Colon (tissue), 2 donors: Measurements from ENCODE around the gene ZFYVE26.
"Not testable (repeated sequence)": the region's sequence is repeated elsewhere in the genome, so short reads cannot be mapped to it uniquely, and the experiment has no call there.

Experiments
- FAIRE-seq: peaks from 2 replicates; lab custom pipeline; 2012; peaks lifted over from hg19 to GRCh38; lab: Jason Lieb, UNC
- donor health status: control.
- donor health status: control.

Gene ZFYVE26

DNA sequence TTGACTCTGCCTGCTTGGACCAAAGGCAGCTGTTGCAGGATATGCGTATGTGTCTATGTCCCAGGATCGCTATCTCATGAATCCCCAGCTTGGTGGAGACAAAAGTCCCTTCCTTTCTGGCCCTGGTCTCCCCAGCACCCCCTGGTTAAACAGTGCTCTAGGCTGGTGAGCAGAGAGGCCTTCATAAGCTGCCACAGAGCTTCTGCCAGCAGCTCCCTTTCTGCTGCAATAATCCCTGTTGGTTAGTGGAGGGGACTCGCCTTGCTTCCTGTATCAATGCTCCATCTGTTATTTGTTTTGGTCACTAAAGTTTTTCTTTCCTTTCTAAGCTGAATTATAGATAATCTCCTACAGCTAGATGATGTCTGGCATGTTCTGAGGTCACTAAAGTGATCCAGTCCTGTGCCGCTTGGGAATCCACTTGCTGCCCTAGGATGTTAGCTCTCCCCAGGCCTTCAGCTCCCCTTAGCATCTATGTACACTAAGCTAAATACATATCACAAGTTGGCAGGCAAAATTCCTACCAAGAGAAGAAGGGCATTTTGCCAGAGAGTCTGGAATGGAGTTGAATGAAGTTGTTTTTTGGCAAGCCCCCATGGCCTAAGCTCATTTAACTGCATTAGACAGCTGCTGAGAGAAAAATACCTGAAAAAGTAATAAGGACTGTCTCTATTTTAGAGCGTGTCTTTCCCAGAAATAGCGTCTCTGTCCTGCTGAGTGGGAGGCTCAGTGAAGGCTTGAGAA lies 66.9 kb downstream of the ZFYVE26 start:
- FAIRE-seq = no peak

- FAIRE-seq = no peak
These were observed 68.1 kb downstream of the ZFYVE26 start for GRCh38 chr14:67748312-67748711.

DNA sequence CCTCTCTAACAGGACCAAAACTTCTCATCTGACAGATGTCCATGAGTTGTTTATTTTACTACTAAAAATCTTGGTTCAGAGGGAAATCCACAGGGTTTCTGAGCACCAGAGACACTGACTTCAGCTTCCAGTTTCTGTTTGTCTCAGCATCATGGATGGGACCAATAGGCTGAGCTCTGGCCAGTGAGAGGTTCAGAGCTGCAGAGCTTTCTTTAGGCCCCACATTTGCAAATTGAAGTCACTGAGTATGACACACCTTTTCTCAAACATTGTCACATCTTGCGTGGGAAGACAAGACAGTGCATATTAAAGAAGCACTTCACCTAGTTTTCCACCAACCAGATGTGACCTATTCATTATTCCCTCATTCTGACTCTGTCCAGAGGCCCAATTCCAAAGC lies 69.5 kb downstream of the ZFYVE26 start:
- no peak for FAIRE-seq

DNA sequence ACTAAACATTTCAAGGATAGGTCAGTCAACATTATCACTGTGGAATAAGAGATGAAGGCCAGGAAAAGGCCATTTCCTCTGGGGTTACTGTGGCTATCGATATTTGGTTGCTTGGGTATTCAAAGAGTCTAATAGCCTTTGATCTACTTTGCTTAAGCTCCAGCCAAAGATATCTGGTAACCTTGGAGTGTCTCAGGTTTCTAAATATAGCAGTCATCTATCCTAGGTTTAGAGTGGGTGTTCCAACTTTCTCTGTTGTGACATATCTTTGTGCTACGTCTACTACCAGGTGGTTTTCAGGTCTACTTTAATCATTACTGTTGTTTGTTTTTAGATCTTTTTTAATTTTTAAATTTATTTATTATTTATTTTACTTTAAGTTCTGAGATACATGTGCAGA lies 72.3 kb downstream of the ZFYVE26 start:
- no peak for FAIRE-seq

GRCh38 chr14:67738740-67739504 lies 77.5 kb downstream of the ZFYVE26 start:
- FAIRE-seq = no peak

DNA sequence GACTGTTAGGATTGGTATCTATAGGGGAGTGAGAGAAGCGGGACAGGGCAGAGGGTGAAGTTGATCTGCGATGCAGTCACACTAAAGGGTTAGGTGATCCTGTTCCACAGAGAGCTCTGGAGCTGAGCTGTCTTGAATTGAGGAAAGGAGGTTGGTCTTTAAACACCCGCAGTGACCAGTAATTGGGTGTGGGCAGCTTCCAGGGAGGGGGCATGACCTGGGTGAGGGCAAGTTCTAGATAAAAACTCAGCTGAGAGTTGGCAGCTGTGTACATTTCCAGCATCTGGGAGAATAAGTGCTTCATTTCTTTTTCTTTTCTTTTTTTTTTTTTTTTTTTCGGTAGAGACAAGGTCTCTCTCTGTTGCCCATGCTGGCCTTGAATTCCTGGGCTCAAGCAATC lies 79.6 kb downstream of the ZFYVE26 start:
- FAIRE-seq = no peak

- no peak for FAIRE-seq
These were observed 80.8 kb downstream of the ZFYVE26 start for GRCh38 chr14:67735336-67736147.

- FAIRE-seq = no peak
These were observed 81.7 kb downstream of the ZFYVE26 start for GRCh38 chr14:67734675-67735074.

- no peak for FAIRE-seq
These were observed 82.8 kb downstream of the ZFYVE26 start for GRCh38 chr14:67733616-67734015.

DNA sequence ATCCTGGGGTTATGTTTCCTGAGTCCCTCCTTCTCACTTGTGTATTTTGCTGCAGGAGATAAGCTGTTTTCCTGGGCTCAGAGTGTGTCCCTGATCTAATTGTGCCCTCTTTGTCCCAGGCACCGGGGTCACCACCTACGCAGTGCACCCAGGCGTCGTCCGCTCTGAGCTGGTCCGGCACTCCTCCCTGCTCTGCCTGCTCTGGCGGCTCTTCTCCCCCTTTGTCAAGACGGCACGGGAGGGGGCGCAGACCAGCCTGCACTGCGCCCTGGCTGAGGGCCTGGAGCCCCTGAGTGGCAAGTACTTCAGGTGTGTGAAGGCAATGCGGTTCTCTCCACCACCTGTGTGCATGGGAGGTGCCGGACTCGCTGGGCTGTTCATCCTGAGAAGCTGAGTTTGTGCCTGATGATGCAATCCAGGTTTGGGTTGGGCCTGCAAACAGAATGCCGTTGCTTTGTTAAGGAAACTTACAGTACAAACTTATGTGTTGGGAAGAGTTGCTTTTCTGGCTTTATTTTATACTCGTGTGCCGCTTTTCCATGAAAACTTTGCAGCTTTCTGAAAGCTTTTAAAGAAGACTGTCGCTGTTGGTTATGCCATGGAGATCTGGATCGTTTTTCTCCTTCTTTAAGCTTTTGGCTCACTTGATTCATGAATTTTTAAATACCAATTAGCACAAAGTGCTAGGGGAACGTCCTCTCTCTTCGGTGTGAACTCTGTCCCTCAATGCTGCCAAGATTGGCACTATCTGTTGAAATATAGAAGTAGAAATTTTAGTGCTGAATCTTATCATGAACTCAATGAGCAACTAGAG lies 87.1 kb downstream of the ZFYVE26 start:
- FAIRE-seq = no peak

DNA sequence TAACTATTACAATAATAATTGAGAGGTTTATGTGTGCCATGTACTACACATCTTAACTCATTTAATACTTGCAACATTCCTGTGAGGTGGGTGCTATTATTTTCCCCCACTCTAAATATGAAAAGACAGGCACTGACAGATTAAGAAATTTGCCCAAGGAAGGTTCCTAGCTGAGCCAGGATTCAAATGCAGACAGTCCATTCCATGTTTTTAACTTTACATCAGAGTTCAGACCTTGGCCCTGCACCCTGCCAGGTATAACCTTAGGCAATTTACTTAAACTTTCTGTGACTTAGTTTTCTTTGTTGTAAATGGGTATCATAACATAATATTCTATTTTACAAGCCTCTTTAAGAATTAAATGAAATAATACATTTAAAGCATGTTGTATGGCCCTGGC lies 88.1 kb downstream of the ZFYVE26 start:
- FAIRE-seq = no peak

- no peak for FAIRE-seq
These were observed 89.0 kb downstream of the ZFYVE26 start for GRCh38 chr14:67727361-67727760.

DNA sequence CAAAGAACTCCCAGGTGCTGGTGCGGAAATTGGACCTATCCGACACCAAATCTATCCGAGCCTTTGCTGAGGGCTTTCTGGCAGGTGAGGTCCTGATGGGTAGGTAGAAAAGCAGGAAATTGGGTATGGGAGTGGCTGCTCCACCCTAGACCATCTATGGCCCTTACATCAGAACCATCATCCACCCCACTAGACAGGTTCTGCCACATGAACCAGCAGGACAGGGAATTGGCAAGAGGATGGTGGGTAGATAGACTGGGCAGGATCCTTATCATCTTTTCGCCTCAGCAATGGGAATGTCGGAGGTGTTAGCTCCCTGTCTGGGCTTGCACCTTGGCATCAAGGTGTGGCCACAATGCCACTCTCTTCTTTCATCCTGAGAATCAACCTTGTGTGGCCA lies 91.2 kb downstream of the ZFYVE26 start:
- FAIRE-seq = no peak

GRCh38 chr14:67722293-67722692 lies 94.1 kb downstream of the ZFYVE26 start:
- FAIRE-seq = no peak

DNA sequence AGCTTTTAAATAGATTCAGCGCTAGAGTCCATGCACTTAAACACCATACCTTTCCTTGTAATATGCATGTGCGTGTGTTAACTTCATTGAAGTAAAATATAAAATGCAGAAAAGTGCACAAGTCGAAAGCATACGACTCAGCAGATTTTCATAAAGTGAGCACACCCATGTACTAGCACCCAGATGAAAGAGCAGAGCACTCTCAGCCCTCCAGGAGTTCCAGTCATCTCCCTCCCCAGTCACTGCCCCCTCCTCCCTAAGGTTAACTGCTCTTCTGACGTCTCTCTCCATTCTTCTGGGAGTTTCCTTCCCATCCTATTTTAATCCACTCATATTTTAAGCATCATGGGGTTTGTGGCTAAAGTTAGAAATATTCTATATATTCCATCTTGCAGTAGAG lies 94.5 kb downstream of the ZFYVE26 start:
- no peak for FAIRE-seq

DNA sequence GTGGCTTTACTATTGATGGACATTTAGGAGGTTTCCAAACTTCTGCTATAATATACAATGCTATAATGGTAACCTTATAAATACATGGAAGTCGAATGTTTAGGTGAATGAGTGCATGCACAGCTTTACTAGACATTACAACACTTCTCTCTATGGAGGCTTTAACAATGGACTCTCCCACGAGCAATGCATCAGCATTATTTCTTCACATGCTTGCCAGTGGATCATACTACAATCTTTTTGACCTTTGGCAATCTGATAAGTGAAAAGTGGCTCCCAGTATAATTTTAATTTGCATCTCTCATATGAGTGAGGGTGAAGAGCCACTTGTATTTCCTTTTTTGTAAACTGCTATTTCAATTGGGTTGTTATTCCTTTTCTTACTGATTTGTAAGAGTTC lies 96.5 kb downstream of the ZFYVE26 start:
- FAIRE-seq = no peak

DNA sequence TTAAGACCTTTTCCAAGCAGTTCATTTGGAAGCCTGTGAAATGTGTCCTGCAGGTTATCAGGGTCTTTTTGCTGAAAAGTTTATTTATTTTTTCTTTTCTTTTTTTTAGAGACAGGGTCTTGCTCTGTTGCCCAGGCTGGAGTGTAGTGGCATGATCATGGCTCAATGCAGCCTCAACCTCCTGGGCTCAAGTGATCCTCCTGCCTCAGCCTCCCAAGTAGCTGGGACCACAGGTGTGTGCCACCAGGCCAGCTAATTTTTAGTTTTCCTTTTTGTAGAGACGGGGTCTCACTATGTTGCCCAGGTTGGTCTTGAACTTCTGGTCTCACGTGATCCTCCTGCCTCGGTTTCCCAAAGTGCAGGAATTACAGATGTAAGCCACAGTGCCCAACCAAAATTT lies 97.0 kb downstream of the ZFYVE26 start:
- not testable (repeated sequence) for FAIRE-seq

- FAIRE-seq = no peak
These were observed 98.1 kb downstream of the ZFYVE26 start for GRCh38 chr14:67718265-67718664.

GRCh38 chr14:67717048-67717447 lies 99.3 kb downstream of the ZFYVE26 start:
- FAIRE-seq = no peak

GRCh38 chr14:67710209-67710608 lies 106.2 kb downstream of the ZFYVE26 start:
- no peak for FAIRE-seq

DNA sequence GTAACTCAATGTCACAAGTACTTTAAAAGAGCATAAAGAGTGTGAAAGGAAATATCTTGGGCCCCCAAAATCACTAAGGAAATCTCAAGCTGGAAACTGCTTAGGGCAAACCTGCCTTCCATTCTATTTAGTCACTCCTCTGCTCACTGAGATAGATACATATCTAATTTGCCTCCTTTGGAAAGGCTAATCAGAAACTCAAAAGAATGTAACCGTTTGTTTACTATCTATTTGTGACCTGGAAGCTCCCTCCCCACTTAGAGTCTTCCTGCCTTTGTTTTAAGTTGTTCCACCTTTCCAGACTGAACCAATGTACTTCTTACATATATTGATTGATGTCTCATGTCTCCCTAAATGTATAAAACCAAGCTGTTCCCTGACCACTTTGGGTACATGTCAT lies 106.6 kb downstream of the ZFYVE26 start:
- FAIRE-seq = not testable (repeated sequence)

- FAIRE-seq = not testable (repeated sequence)
These were observed 107.0 kb downstream of the ZFYVE26 start for GRCh38 chr14:67709346-67709745.
